Breast epithelium (tissue), 3 donors: ENCODE results near the gene SP100.

ENCODE experiments used
- POLR2A ChIP-seq: fragments of 450-650 bp; IDR thresholded peaks from one replicate; pipeline ENCODE4 v1.6.1; 2016; ENCODE audit warnings: antibody characterized with exemption, mild to moderate bottlenecking, moderate library complexity
- TF ChIP-seq, protein P1 (sequence below), 3 donors: fragments of 450-650 bp; IDR thresholded peaks; one replicate each; pipeline ENCODE4 v1.5.1; 2016 to 2017; ENCODE audit warnings: antibody characterized with exemption in 3 of 3, mild to moderate bottlenecking in 3 of 3, moderate library complexity in 3 of 3

DNA sequence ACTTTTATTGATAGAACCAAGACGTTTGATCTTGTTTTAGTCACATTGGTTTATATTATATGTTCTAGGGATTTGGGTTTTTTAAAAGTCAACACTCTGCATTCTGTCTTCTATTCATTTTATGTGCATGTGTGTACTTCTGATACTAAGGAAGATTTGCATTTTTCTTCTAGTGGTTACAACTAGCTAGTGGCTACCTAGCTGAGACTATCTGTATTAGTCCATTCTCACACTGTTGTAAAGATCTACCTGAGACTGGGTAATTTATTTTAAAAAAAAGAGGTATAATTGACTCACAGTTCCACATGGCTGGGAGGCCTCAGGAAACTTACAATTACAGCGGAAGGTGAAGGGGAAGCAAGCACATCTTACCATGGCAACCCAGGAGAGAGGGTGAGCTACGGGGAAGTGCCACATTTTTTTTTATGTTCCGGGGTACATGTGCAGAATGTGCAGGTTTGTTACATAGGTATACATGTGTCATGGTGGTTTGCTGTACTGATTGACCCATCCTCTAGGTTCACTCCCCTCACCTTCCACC lies 69.9 kb downstream of the SP100 start:
- TF ChIP-seq, protein P1, sequence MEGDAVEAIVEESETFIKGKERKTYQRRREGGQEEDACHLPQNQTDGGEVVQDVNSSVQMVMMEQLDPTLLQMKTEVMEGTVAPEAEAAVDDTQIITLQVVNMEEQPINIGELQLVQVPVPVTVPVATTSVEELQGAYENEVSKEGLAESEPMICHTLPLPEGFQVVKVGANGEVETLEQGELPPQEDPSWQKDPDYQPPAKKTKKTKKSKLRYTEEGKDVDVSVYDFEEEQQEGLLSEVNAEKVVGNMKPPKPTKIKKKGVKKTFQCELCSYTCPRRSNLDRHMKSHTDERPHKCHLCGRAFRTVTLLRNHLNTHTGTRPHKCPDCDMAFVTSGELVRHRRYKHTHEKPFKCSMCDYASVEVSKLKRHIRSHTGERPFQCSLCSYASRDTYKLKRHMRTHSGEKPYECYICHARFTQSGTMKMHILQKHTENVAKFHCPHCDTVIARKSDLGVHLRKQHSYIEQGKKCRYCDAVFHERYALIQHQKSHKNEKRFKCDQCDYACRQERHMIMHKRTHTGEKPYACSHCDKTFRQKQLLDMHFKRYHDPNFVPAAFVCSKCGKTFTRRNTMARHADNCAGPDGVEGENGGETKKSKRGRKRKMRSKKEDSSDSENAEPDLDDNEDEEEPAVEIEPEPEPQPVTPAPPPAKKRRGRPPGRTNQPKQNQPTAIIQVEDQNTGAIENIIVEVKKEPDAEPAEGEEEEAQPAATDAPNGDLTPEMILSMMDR (IDR thresholded peaks at IDR 0.05), result no peak
- TF ChIP-seq POLR2A, result no peak
